NCI-H510A (cell line): ENCODE results near the gene DIP2C.
"Not testable (repeated sequence)": the region's sequence is repeated elsewhere in the genome, so short reads cannot be mapped to it uniquely, and the experiment has no call there.

Experiments used
- DNase-seq: peaks from one replicate; lab custom pipeline; 2025; lab: John Stamatoyannopoulos, UW

Gene DIP2C

DNA sequence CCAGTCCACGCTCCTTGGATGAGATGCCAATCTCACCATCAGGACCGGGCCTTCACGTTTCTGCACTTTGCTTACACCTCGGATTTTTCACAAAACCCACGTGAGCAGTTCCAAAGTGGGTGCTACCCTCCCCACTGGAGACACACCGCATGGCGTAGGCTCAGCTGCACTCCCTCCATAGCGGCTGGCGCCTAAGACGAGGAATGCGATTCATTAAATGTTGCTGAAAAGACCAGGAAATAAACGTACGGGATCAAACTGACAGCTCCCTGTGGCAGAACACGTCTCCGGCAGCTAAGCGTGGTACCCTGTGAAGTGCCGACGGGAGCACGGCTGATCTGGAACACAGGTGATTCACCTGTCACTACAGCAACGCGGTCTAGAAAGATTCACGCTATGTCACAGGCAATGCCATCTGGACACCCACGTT, 209.0 kb downstream of the DIP2C start:
- no peak for DNase-seq

DNA sequence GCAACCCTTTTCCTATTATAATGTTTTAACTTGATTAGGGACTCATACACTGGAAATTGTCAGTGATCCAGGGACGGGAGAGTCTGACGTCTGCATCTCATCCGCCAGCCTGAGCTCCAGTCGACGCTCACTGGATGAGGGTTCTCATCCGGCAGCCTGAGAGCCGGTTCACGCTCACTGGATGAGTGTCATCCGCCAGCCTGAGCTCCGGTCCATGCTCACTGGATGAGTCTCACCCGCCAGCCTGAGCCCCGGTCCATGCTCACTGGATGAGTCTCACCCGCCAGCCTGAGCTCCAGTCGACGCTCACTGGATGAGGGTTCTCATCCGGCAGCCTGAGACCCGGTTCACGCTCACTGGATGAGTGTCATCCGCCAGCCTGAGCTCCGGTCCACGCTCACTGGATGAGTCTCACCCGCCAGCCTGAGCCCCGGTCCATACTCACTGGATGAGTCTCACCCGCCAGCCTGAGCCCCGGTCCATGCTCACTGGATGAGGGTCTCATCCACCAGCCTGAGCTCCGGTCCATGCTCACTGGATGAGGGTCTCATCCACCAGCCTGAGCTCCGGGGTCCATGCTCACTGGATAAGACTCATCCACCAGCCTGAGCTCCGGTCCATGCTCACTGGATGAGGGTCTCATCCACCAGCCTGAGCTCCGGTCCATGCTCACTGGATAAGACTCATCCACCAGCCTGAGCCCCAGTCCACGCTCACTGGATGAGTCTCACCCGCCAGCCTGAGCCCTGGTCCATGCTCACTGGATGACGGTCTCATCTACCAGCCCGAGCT, 209.6 kb downstream of the DIP2C start:
- not testable (repeated sequence) for DNase-seq

DNA sequence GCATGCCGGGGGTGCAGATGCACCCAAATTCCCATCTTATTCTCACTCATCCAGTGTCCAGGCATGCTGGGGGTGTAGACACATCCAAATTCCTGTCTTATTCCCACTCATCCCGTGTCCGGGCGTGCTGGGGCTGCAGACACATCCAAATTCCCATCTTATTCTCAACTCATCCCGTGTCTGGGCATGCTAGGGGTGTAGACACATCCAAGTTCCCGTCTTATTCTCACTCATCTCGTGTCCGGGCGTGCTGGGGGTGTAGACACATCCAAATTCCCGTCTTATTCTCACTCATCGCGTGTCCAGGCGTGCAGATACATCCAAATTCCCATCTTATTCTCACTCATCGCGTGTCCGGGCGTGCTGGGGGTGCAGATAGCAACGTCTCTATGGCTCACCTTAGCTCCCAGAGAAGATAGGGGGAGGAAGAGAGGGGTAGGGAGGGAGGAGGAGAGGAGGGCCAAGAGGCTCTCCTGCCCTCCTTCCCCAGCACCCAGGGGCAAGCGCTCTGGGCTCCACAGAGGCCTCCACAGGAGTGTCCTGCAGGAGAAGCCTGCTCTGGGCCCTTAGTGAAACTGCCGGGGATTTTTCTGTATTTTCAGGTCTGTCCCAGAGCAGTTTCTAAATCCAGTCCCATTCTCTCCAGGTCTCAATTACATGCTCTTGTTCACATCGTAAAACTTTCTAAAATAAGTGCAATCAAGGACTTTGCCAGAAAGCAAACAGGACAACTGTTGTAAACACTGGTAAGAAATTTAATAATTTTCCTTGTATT, 210.8 kb downstream of the DIP2C start:
- no peak for DNase-seq

DNA sequence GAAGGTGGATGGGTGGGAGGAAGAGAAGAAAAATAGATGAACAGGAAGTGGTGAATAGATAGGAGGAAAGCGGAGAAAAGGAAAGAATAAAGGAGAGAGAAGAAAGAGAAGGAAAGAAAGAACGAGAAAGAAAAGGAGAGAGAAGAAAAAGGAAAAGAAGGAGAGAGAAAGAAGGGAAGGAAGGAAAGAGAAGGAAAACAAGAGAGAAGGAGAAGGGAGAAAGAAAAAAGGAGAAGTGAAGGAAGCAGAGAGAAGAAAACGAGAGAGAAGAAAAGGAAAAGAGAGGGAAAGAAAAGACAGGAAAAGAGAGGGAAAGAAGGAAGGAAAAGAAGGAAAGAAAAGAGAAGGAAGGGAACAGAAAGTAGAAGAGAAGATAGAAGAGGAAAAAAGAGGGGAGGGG, 211.8 kb downstream of the DIP2C start:
- DNase-seq = no peak

DNA sequence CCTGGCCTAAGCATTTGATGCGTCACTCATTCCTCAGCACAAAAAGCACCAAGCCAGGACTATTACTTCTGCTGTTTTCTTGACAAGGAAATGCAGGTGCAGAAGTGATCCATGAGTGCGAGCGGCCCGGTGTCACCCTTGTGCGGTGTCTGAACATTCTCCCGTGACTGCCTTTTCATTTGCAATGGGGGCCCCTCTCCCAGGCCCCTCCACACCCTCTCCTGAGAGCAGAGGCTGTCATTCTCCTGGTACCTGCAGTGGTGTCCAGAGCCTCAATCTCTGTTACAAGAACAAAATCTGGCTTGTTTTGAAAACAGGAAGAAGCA, 213.1 kb downstream of the DIP2C start:
- no peak for DNase-seq

DNA sequence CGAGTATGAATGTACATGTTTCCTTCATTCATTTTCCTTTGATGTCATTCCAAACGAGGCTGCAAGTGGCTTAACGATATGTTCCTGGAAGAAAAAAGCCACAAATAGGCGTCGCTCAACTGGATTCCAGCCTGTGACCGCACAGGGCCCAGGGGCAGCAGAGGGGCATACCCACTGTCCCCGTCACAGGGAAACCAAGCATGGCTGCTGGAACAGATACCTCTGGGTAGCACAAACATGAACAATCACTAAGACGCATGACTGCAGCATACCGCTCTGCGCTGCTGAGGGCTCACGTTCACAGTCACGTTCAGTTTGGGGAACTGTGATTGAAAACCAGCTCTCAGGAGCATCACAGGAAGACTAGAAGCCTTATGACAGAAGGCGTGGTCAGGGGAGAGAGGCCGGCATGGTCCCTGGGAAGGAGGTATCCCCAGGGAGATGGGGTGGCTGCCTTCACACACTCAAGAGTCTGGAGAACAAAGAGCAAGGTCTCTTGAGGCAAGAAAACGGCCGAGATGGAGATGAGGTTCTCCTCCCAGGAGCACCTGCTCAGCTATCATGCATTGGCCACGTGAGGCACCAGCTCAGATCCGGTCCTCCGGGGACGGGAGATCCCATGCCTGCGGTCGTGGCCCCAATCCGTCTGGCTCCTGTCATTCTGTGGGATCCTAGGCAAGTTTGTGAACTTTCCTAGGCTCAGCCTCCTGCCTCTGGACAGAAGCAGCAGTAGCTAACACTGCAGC, 213.6 kb downstream of the DIP2C start:
- no peak for DNase-seq

DNA sequence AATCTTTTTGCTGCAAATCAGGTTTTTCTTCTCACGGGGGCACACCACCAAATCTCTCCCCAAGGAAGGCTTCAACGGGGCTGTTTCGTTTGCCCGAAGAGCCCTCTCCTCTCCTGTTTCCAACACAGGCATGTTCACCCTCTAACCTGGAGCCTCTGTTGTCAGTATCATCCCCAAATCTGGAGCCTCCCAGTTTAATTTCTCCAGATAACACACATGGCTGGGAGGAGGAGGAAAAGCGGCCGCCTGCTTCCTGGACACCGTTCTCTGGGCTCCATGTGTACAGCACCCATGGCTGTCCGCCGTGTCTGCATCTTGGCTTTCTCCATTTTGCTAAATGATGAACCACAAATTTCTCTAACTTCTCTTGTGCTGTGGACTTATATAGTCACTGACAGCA, 214.5 kb downstream of the DIP2C start:
- DNase-seq = no peak

DNA sequence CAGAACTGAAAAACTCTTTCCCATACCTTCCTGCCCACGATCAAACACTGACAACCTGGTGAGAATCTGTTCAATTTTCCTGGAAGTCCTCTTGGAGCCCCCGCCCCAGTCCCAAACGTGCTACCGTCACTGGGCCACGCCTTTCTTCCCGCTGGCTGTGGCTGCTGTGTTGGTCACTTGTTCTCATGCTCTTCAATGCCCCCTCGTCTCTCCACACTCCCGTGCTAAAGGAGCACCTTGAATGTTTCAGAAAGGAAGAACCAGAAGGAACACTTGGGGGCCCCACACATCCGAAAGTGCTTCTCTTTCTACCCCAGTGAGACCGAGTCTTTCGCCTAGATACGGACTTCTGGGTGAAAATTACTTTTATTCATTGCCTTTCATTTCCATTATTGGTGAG, 215.1 kb downstream of the DIP2C start:
- no peak for DNase-seq

DNA sequence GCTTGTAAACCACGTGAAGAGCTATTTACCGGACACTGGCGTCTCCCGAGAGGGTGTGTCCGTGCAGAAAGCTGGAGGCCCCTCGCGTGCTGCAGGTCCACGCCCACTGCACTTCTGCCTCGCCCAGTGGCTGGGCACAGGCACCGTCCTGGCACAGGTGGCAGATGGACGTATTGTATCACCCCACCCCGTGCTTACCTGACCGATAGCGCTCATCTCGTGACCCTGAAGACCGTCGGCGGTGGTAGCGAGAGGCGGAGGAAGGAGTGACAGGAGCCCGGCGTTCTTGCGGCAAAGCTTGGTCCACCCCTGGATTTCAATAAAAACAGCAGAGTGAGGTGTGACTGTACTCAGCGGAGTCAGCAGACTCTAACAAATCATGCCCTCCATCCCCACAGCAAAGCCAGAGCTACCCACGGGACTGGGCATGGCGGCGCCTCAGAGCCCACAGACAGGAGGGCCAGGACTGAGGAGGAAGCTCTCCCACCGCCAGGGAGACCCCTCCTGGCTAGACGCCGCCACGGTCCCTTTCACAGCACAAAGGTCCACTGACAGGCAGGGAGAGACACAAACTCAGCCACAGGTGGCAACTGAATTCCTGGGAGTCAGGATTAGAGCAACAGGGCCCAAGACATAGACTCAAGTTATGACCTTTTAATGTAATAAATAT, 217.1 kb downstream of the DIP2C start:
- no peak for DNase-seq

DNA sequence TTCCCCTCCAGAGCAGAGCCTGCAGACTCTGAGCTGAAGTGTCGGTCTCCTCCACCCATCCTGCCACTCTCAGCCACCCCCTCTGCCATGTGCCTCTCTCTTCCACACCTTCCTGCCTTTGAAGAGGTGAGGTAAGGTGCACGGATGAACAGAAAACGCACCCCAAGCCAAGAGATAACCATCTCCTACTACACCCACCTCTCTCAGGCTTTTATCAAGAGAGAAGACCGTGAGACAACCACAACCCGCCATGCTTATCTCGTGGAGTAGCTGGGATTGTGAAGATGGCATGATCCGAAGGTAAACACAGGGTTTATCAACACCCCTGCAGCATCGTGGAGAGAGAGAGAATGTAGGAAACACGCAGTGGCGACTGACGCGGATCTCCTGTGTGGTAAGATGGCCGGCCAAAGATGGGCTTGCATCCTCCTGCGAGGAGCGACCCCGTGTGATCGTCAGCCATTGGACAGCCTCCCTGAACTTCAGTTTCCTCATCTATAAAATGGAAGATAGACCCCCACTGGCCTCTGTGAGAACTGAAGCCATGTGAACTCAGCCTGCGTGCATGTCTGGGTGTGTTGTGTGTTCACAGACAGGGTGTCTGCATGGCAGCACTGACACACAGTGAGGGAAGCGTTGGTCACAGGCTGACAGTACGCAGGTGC, 219.0 kb downstream of the DIP2C start:
- DNase-seq = no peak

DNA sequence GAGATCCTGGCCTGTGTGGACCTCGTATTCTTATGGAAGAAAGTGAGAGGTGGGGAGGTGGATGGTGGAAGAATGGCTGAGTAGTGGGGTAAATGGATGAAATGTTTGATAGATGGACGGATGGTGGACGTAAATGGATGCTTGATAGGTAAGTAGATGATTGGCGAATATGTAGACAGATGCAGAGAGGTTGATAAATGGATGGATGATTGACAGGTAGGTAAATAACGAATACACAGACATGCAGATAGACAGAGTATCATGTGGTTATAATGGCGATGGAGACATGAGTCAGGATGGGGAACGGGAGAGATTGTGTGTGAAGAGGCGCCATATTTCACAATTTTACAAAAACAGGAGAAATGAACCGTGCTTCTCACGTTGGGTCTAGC, 219.5 kb downstream of the DIP2C start:
- no peak for DNase-seq

DNA sequence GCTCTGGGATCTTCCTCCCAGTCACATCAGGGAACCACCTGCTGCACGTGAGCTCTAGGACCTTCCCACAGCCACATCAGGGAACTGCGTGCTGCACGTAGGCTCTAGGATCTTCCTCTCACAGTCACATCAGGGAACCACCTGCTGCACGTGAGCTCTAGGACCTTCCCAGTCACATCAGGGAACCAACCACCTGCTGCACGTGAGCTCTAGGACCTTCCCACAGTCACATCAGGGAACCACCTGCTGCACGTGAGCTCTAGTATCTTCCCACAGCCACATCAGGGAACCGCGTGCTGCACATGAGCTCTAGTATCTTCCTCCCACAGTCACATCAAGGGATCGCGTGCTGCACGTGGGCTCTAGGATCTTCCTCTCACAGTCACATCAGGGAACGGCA, 229.7 kb downstream of the DIP2C start:
- DNase-seq = no peak

DNA sequence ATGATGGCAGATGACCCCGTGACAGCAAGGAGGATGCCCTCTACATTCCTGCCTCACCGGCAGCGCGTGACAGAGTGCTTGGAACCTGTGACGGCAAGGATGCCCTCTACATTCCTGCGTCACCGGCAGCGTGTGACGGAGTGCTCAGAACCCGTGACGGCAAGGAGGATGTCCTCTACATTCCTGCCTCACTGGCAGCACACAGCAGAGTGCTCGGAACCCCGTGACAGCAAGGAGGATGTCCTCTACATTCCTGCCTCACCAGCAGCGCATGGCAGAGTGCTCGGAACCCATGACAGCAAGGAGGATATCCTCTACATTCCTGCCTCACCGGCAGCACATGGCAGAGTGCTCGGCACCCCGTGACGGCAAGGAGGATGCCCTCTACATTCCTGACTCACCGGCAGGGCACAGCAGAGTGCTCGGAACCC, 231.0 kb downstream of the DIP2C start:
- DNase-seq = no peak

DNA sequence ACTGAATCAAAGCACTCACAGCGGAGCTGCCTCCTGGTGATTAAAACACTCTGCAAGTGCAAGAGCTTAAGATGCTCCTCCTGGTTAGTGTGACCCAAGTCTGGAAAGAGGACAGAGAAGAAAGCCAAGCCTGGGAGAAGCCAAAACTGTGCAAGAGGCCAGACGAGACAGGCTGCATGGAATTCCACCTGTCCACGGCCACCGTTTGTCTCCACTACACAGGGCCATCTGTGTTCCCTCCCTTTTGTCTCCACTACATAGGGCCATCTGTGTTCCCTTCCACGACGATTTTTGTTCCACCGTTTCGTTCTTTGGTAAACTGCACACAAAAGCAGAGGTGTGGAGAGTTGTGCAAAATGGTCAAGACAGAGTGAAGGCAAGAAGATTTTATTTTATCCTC, 233.0 kb downstream of the DIP2C start:
- no peak for DNase-seq

DNA sequence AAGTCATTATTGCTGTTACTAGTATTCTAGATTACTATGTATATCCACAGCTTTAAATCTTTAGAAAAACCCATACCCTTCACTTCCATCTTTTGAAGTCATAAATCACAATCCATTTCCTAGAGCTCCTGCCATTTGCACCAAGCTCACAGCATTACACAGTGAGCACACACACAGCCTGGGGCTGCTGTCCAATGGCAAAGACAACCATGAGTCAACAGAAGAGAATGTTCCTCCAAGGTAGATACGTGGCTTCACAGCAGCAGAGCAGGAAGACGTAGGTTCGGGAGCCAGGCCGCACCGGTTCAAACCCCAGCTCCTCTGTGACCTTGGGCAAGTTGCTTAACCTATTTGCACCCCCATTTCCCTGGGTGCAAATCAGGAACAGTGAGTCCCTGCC, 234.6 kb downstream of the DIP2C start:
- no peak for DNase-seq

DNA sequence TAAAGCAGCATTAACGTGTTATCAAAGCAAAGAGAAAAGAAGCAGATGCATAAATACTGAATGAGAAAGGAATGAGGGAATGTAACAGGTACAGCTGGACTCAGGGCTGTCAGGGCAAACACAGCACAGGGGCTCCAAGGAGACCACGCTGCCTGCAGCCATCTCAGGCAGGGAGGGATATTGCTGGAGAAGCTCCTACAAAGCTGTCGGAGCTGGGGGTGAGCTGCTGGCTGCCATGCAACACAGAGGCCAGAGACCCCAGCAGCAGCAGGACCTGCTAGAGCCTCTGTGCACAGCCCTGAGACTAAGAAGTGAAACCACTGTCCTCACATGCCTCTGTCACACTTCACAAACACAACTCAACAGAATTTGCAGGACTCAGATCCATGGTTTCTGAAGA, 235.8 kb downstream of the DIP2C start:
- DNase-seq = no peak

DNA sequence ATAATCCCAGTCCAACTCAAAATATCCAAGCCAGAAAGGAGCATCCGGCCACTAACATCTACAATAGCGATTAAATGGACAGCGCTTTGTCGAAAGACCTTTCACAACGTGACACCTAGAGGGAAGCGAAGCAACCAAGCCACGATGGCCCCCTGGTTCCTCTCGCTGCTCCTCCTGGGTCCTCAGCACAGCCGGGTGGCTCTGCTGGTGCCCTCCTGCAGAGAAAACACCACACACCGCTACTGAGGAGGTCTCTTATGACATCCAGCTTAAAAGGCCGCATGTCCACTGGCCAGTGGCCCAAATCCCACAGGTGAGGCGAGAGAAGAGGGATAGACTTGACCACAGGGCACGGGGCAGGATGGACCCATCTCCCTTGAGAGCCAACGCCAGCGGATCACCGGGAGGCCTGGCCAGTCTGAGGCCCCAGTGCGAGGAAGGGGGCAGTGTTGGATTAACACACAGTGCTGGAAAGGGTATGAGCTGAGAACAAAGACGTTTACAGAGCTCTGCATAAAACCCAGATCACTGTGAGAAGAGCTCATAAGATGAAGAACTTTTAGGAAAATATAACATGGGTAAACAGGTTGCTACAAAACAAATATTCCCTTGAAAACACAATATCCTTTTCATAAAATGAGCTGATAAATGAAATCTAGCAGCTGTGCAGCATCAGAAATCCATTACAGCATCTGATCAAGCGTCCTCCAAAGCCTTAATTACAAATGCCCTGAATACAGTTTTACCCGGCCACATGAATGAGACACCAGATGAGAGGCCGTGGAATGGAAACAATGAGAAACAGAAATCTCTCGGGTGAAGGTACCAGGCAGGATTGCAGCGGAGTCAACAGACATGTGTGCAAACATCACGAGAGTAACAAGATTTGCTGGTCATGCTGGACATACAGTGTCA, 236.7 kb downstream of the DIP2C start:
- DNase-seq = no peak

DNA sequence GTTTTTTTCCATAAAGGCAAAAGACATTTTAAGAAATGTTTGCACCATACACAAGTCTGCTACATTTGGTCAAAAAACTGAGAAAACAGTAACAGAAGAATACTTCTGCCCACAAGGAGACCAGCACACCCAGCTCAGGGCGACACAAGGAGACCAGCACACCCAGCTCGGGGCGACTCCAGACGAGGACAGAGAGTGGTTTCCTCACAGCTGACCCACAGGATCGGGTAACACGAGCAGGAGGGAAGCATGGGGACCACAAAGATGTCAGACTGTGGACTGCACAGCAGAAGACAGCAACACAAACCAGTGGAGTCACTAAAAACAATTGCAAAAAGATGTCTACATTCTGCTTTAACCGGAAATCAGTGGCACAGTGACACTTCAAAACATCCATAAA, 237.6 kb downstream of the DIP2C start:
- DNase-seq = no peak

DNA sequence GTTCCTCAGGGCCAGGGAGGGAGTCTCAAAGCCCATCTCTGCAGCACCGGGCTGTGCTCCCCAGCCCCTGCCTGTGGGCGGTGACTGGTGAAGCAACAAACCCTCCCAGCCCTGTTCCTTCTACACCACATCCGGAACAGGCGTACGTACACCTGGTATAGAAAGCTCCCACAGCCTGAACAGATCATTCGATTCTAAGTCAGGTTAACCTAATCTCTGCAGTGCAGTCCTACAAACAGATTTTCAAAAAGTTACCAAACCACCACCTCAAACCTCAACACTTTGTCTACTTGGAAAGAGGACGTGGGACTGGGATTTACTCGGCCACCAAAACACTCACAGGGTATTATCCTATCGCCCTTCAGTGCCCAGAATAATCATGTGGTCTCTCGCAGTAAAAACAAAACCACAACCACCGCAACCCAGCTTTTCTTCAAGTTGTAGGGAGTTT, 238.4 kb downstream of the DIP2C start:
- DNase-seq = no peak

DNA sequence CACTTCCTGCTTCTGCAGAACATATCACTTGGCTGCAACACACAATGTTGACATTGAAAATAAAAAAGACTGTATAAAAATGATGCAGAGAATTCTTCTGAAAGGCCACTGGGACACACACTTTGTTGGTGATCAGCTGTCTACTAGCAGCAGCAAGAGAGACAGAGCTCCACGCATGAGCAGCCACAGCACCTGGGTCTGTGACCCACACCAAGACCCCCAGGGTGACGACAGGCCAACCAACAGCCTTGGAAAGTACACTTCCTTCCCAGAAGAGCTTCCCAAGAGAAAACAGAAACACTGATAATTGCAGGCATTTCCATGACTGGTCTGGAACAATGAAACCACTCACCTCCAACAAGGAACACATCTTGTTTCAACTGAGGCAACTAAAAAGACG, 239.0 kb downstream of the DIP2C start:
- no peak for DNase-seq

DNA sequence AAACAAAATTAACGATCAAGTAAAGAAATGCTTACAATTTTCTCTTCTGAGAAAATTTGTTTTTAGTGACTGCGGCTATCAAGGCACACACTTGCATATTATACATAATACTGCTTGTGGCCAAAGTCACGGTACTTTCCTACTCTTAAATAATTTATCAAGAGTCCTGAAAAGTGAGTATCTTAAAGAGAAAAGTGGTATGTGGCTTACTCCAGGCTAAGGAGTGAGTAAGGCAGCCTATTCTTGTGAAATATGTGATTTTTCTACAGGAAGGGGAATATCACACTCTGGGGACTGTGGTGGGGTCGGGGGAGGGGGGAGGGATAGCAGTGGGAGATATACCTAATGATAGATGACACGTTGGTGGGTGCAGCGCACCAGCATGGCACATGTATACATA, 240.1 kb downstream of the DIP2C start:
- DNase-seq = not testable (repeated sequence)
